HG03103 (cell line): ENCODE results near the gene MTCL1.

Experiments
- ATAC-seq: cut with Tn5 transposase; IDR thresholded peaks from one replicate; pipeline ENCODE4 v1.9.1; 2021; ENCODE audit warnings: low read depth; ENCODE audit not compliant: unreplicated experiment

Gene MTCL1

DNA sequence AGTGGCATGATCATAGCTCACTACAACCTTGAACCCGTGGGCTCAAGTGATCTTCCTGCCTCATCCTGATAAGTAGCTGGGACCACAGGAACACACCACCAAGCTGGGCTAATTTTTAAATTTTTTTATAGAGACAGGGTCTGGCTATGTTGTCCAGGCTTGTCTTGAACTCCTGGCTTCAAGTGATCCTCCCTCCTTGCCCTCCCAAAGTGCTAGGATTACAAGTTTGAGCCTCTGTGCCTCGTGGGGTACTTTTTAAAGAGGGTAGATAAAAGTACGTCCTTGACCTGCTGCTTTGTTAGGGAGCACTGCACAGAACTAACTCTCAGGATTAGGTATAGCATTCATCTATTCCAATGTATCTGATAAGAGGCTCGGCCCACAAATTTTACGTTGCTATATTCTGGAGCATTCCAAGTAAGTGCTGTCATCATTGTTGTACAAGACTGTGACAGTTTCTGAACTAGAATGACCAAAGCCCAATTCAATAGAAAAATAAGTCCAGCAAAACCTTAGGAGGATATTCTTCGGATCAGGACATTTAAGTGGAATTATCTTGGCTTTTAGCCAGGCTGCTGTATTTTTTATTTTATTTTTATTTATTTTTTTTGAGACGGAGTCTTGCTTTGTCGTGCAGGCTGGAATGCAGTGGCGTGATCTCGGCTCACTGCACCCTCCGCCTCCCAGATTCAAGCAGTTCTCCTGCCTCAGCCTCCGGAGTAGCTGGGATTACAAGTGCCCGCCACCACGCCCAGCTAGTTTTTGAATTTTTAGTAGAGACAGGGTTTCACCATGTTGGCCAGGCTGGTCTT is 4.1 kb downstream of the MTCL1 start:
- no peak for ATAC-seq

DNA sequence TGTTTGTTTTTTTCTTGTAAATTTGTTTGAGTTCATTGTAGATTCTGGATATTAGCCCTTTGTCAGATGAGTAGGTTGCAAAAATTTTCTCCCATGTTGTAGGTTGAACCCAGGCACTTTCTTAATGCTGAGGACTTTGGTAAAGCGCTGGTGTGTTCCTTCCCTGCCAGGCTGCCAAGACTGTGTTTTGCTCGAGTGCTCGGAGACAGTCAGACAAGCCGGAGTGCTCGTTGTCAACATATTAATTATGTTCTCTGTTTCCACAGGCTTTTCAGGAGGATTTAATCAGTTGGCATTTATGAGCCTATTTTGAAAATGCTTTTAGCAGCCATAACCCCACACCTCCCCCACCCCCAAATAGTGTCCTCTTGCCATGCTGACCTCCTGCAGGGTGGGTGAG is 6.4 kb downstream of the MTCL1 start:
- ATAC-seq = no peak

DNA sequence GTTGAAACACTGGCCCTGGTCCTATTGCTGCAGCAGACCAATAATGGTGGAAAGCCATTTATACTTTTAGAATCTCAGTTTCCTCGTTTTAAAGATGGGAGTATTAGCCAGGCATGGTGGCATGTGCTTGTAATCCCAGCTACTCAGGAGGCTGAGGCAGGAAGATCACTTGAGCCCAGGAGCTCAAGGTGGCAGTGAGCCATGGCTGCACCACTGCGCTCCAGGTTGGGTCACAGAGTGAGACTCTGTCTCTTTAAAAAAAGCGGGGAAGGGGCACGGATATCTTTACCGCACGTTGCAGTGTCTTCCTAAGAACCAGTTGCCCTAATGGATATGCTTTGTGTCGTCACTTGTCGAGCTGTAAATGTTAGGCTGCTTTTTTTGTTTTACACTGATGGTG is 8.3 kb downstream of the MTCL1 start:
- no peak for ATAC-seq

DNA sequence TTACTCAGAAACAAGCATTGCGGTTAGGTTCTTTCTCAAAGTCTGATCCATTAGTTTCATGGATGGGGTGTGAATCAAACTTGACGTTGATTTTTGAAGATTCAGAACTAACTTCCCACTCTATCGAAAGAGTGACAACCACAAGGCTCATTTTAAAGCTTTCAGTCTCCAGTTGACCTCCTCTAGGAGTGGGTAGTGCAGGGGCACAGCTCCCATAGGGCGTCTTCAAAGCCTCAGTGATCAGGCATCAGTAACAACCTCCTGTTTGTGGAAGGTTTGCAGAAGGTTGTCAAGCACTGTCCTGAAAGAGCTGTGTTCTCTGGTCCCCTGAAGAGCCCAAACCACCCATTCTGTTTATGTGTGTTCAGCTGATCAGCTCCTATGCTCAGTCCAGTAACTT is 10.2 kb downstream of the MTCL1 start:
- ATAC-seq = no peak

DNA sequence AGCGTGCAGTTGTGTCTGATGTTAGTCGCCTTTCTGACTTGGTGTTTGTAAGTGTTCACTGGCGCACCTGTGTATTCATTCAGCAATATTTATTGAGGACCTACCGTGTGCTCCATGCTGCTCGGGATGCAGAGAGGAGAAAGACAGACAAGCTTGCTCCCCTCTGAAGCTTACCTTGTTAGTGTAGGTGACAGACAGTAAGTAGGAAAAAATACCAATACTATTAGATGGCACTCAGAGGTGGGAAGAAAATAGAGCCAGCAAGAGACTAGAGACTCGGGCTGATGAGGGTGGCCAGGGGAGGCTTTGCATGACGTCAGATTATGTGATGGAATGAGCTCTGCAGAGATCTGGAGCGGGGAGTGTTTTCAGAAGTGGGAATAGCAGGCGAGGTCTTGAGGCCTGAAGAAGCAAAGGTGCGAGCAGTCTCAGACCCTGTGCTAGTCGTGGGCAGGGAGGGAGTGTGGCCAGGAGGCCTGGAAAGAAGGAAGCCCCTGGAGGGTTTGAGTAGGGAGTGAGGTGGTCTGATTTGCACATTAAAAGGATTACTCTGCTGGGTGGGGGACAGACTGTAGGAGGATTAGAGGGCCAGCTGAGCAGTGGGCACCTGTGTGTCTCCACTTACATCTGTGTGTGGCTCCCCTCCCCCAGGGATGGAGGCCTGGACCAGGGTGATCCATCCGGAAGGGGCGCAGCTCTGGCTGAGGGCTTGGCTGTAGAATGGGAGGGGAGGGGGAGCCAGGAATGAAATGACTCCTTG is 11.8 kb downstream of the MTCL1 start:
- ATAC-seq = no peak

DNA sequence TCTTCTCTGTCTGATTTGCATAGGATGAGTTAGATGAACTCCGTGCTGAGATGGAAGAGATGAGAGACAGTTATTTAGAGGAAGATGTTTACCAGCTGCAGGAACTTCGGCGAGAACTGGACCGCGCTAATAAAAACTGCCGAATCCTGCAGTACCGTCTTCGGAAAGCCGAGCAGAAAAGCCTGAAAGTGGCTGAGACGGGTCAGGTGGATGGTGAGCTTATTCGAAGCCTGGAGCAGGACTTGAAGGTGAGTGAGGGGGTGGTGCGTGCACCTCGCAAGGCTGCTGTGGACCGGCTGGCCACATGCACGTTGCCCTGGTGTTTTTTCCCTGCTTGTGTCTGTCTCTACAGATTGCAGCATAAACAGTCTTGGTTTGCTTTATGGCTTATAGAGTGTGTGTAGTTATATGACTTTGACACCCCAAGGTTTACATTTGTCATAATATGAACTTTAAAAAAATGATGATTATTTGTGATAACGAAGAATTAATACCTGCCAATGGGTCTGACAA is 13.1 kb downstream of the MTCL1 start:
- no peak for ATAC-seq

DNA sequence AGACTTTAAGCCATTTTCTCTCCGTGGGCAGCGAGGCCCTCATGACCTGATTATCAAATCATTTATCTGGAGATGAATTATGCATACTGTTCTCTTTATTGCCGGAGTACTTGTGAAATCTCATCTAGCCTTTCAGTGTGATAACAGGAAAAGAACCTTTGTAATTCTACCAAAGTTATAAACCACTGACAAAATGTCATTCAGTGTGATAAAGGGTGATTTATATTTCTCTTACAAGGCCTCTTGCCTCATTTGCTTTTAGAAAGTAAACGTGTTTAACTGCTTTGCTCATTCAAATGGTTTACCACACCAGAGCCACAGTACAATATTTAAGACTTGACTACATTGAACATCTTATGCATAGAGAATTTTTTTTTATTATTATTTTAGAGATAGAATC is 13.8 kb downstream of the MTCL1 start:
- ATAC-seq = no peak

DNA sequence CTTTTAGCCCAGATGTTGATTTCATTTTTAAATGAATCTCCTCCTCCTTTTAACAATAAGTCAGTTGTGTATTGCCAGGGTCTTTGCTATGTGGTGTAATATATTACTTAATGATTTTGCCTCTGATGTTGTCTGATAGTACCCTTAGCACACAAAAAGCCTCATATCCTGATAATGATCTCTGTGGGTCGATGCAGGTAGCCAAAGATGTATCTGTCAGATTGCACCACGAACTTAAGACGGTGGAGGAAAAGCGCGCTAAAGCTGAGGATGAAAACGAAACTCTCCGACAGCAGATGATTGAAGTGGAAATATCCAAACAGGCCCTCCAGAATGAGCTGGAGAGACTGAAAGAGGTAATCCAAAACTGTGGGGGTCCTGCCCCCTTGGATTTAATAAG is 14.8 kb downstream of the MTCL1 start:
- ATAC-seq = no peak

DNA sequence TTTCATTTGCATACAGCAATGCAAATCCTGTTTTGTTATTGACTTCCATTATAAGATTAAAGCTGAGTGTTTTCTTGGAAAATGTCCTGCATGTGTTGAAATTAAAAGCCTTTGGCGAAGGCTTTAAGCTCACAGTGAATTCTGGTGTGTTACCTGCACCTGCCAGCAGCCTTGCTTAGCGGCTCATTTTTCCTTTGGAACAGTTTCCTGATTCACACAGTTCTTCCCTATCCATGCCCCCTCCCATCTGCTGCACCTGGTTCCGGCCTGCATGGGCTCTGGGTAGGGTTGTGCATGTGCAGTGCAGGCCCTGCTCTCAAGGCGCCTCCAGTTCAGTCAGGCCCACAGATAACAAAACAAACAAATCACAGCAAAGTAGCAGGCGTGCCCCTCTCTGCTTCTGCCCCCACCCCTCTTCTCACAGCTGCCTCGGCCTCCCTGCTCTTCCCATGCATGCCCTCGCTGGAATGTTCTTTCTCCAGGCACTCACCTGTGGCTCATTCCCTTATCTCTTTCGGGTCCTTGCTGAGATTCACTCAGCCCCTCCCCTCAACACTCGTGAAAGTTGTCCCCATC is 15.8 kb downstream of the MTCL1 start:
- no peak for ATAC-seq

DNA sequence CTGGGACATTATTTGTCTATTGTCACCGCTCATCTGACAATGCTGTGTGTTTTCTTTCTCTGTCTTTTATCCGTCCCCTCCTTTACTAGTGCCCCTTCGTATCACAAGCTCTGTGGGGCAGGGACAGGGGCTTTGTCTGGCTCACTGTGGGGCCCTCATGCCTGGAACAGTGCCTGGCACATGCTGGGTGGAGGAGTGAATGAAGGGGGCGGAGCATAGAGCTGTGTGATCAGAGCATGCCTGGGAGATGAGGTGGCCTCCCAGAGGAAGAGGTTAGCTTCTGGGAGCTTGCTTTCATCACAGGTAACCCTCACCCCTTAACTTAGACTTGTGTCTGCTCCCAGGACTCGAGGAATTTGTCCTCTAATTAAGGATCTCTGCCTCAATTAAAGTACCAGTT is 16.4 kb downstream of the MTCL1 start:
- no peak for ATAC-seq

DNA sequence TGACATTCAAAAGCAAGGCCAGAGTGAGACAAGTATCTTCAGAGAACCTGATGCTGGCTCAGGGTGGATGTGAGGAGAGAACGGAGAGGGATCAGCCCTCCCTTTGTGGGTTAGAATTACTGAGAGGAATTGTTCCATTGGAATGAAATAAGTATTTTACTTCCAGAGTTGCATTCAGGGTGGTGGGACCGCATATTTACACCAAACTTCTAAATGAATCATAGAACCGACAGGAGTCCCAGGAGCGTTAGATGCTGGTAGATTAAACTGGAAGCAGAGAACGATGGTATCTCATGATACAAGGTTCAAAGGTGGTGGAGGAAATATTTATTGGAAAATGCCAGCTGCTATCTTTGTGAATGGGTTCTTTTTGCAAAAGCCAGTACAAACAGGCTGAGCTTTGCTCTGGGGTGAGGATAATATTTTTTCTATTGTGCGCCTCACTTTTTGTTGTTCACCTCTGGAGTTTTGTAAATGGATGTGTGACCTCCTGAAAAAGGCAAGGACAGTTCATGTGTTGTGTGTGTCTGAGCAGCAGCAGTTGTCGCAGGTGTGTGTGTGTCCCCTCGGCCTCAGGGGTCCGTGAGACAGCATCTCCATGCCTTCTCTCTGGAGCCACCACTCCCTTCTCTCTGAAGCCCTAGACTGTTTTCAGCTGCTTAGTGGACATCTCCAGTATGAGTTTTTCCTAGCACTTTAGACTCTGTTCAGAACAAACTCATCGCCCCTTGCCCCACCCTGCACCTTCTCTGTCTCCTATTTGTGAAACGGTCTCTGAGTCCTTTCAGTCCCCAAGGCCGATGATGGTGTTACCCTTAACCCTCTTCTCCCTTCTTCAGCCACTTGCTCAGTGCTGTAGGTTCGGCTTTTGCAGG is 17.8 kb downstream of the MTCL1 start:
- ATAC-seq = no peak

DNA sequence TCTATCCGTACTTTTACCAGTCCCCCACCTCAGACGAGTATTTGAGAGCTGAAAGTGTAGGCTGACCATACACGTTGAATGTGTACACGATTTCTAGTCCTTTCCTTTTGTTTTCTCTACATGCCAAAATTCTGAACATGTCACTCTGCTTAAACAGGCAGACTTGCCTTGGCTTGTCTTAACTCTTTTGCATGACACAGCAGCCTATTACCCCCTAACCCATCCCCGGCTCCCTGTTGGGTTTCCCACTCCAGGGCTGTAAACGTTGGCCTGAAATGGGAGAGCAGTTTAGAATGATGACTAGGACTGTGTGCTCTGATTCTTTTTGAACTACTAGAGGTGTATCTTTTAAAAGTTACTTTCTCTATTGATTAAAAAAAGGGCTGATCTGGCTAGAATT is 19.1 kb downstream of the MTCL1 start:
- no peak for ATAC-seq

DNA sequence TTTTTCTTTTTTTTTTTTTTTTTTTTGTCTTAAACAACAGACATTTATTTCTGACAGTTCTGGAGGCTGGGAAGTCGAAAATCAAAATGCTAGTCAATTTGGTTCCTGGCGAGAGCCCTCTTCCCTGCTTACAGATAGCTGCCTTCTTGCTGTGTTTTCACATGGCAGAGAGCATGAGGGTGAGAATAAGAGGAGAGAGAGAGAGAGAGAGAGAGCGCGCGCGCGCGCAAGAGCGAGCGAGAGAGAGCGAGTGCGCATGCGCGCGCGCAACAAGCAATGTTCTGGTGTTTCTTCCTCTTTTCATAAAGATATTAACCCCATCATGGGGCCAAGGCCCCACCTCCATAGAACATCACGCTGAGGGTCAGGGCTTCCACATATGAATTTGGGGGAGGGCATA is 20.9 kb downstream of the MTCL1 start:
- ATAC-seq = no peak

DNA sequence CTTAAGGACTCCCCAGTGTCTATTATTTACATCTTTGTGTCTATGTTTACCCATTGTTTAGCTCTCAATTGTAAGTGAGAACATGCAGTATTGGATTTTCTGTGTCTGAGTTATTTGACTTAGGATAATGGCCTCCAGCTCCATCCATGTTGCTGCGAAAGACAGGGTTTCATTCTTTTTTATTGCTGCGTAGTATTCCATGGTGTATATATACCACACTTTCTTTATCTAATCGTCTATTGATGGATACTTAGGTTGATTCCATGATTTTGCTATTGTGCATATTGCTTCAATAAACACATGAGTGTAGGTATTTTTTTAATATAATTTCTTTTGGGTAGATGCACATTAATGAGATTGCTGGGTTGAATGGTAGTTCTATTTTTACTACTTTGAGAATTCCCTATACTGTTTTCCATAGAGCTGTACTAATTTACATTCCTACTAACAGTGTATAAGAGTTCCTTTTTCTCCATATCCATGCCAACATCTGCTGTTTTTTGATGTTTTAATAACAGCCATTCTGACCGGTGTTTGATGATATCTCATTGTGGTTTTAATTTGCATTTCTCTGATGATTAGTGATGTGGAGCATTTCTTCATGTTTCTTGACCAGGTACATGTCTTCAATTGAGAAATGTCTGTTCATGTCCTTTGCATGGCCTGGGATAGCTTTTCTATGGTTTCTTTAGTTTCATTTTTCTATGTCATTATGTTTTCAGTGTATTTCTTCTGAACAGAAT is 21.8 kb downstream of the MTCL1 start:
- no peak for ATAC-seq

DNA sequence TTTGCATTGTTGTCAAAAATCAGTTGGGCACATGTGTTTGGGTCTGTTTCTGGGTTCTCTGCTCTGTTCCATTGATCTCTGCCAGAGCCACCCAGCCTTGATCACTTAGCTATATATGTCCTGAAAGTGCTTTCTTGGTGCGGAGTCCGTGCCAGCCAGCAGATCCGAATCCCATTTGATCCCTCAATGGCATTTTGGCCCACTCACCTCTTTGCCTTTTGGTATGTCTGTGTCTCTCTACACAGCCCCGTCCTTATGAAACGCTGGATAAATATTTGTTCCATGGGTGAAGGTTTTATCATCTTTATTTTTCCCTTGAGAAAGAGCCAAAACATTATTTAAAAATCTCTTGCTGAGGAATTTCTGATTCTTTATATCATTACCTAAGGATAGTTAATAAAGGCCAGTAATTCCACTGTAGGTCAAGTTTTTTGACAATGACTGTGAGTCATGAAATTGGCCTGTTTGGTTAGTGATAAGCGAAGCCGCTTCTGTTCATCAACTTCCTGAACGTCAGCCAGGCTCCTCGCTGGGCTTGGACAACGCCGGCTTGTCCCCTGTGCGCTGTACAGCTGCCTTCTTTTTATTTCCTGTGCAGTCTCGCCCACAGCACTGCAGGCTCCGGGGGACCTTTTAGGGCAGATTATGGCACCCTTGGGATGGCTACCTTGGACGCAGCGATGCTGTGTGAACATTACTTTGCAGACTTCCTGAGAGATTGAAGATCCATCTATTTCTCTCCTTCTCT is 24.9 kb downstream of the MTCL1 start:
- ATAC-seq = no peak

DNA sequence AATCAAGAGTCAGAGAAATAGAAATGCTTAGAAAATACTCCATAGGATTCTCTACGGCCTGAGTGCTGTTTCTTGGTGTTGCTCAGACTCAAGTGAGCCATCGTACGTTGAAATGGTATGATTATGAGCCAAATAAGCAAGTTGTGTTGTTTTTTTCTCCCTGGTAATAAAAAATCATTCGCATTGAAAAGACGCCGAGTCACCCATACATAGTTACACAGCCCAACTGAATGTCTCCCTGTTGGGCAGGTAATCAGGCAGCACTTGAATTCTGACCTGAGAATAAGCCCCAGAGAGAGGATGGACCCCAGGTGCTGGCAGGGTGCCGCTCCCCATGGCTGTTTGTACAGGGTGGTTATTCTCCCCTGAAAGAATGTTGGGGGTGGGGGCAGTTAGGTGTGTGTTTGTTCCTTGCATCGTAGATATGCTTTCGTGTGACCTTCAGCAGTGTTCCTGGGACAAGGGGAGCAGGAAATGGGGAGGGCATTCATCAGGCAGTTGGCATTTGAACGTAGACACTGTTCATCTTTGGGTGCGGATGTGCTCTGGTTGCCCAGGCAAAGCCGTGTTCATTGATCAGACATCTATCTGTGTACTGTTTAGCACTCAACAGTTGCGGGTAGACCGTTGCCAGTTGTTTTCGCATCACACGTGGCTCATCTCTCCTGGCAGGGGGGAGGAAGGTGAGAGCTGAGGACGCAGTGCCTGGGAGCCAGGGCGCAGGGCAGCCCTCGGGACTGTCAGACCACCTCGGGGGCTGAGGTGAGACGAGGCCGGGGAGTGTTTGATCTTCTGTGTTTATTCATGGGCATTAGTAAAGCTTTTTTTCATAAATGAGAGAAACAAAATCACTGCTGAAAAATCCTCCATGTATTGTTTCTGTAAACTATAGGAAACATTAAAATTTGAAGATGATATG is 27.3 kb downstream of the MTCL1 start:
- ATAC-seq = no peak

DNA sequence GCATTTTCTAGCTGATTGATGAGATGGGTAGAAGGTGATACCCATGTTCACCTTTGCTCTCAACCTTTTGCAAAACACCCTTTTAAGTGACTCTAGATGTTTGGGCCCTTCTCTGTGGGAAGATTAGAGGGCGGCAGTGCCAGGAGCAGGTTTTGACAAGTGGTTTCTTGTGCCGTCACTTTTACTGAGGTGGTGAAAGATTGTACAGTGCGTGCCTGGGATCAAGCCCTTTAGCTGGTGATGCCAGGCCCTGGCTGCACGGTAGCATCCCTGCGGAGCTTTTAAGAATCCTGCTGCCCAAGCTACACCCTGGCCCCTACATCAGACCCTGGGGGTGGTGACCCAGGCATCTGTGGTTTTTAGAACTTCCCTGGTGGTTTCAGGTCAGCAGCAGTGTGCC is 29.1 kb downstream of the MTCL1 start:
- no peak for ATAC-seq

DNA sequence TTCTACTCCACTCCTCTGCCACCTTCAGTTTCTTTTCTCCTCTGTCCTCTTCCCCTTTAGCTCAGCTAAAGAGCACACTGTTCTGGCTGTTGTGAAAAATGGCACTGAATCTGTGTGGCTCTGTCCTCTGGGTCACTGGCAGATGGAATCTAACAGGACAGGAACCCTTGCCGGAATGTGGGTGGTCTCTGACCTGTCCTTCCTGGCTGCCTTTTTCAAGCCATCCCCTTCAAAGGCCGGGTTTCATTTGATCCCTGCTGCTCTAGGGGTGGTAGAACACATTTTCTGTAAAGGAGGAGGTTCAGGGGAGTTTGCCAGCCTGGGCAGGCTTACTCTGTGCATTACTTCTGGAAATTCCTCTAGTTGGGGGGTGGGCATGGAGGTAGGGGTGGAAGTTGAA is 29.9 kb downstream of the MTCL1 start:
- no peak for ATAC-seq
